ENCODE measurements around the gene MKLN1.
"Not testable (repeated sequence)": the region's sequence is repeated elsewhere in the genome, so short reads cannot be mapped to it uniquely, and the experiment has no call there.

Gene MKLN1

DNA sequence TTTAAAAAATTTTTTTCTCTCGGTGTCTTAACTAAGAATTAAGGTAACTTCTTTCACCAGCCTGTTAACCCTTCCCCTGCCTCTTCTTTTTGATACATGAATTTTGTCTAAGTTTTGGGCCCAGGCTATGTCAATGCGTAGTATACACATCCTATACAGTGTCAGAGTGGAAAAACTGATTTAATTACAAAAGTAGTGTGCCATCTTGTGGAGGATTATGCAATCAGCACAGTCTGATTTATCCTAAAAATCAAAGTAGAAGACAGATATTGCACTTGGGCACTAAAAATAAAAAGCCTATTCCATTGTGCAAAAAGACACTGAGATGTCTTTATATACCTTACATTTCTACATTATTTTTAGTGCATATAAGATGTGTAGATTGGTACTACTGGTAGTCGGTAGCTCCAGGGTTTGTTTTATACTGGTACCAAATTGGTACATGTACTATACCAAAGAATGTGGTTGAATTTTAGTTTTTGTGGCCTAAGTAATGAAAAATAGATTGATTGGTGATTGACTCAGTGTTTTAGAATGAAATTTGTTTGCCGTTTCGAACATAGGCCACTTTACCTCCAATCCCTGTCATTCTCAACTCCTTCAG lies 96.6 kb downstream of the MKLN1 start:
- Histone ChIP-seq H3F3A (ENCODE audit: insufficient read depth) (peaks cover 5% of the 10 kb centered on the region; the same call in 1 of the 2 replicates), H3K27me3 (ENCODE audit: low read length) (no peaks in the 10 kb centered on the region), H3K4me2 (ENCODE audit: low read depth, low read length, poor library complexity, severe bottlenecking) (no peak overlapping the region), H3K9me2 (replicated peaks; ENCODE audit: insufficient read depth, low read length) (no peaks in the 10 kb centered on the region), H3K79me2 (ENCODE audit: insufficient read depth, low read length) (no peaks in the 10 kb centered on the region), H3K27ac (ENCODE audit: low read depth, low read length) (no peak overlapping the region), H3K9ac (ENCODE audit: low read length) (no peak overlapping the region), H2AFZ (ENCODE audit: low read depth, low read length, severe bottlenecking) (no peak overlapping the region), H4K20me1 (ENCODE audit: low read depth, low read length) (no peaks in the 10 kb centered on the region), H3K9me3 (ENCODE audit: insufficient read depth, low read length) (no peaks in the 10 kb centered on the region), H3K4me3 (ENCODE audit: insufficient read depth, low read length, poor library complexity, severe bottlenecking) (no peak overlapping the region), H3K36me3 (ENCODE audit: low read length) (no peaks in the 10 kb centered on the region; the same call in 1 of the 2 replicates)
- no peak for TF ChIP-seq EZH2phosphoT487 (conservative IDR thresholded peaks at IDR 0.05; ENCODE audit: low read length)
- TF ChIP-seq, protein P1, sequence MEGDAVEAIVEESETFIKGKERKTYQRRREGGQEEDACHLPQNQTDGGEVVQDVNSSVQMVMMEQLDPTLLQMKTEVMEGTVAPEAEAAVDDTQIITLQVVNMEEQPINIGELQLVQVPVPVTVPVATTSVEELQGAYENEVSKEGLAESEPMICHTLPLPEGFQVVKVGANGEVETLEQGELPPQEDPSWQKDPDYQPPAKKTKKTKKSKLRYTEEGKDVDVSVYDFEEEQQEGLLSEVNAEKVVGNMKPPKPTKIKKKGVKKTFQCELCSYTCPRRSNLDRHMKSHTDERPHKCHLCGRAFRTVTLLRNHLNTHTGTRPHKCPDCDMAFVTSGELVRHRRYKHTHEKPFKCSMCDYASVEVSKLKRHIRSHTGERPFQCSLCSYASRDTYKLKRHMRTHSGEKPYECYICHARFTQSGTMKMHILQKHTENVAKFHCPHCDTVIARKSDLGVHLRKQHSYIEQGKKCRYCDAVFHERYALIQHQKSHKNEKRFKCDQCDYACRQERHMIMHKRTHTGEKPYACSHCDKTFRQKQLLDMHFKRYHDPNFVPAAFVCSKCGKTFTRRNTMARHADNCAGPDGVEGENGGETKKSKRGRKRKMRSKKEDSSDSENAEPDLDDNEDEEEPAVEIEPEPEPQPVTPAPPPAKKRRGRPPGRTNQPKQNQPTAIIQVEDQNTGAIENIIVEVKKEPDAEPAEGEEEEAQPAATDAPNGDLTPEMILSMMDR (IDR thresholded peaks at IDR 0.05; ENCODE audit: insufficient read depth, low read length, poor library complexity, severe bottlenecking): peak; percentile 65

DNA sequence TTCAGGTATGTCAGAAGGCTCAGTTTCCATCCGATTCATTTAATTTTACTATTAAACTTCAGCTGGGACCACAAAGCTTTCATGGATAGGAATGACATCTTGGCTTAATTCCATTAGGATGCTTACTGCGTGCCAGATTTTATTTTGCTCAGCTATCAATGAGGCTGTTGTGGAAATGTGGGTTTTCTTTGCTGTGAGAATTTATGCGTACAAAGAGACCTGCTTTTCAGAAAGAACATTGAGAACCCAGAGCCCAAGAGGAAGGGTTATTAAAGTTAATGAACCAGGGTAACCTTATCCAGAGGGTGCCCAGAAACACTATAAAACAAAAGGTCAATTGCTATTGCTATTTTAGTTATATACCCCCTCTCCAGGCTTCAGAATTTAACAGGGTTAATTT lies 98.3 kb downstream of the MKLN1 start:
- Histone ChIP-seq H3K27me3 (ENCODE audit: low read length) (no peaks in the 10 kb centered on the region), H3K9me2 (replicated peaks; ENCODE audit: insufficient read depth, low read length) (no peaks in the 10 kb centered on the region), H3K9ac (ENCODE audit: low read length) (no peak overlapping the region), H3K27ac (ENCODE audit: low read depth, low read length) (no peak overlapping the region), H3K36me3 (ENCODE audit: low read length) (peaks cover 5% of the 10 kb centered on the region; the same call in 1 of the 2 replicates), H3F3A (ENCODE audit: insufficient read depth) (peaks cover 5% of the 10 kb centered on the region; the same call in 1 of the 2 replicates), H2AFZ (ENCODE audit: low read depth, low read length, severe bottlenecking) (no peak overlapping the region), H4K20me1 (ENCODE audit: low read depth, low read length) (no peaks in the 10 kb centered on the region), H3K9me3 (ENCODE audit: insufficient read depth, low read length) (no peaks in the 10 kb centered on the region), H3K4me2 (ENCODE audit: low read depth, low read length, poor library complexity, severe bottlenecking) (no peak overlapping the region), H3K79me2 (ENCODE audit: insufficient read depth, low read length) (no peaks in the 10 kb centered on the region), H3K4me3 (ENCODE audit: insufficient read depth, low read length, poor library complexity, severe bottlenecking) (no peak overlapping the region)
- TF ChIP-seq, protein P1 (IDR thresholded peaks at IDR 0.05; ENCODE audit: insufficient read depth, low read length, poor library complexity, severe bottlenecking): no peak

DNA sequence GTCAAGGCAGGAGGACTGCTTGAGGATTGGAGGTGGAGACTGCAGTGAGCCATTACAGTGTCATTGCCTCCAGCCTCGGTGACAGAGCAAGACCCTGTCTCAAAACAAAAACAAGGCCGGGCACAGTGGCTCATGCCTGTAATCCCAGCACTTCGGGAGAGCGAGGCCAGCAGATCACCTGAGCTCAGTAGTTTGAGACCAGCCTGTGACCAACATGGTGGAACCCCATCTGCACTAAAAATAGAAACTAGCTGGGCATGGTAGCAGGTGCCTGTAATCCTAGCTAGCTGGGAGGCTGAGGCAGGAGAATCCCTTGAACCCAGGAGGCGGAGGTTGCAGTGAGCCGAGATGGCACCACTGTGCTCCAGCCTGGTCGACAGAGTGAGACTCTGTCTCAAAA lies 103.2 kb downstream of the MKLN1 start:
- not testable (repeated sequence) for H3K9me3 ChIP-seq (ENCODE audit: insufficient read depth, low read length); H3K9ac ChIP-seq (ENCODE audit: low read length); H3K4me2 ChIP-seq (ENCODE audit: low read depth, low read length, poor library complexity, severe bottlenecking); H3K9me2 ChIP-seq (replicated peaks; ENCODE audit: insufficient read depth, low read length); H3F3A ChIP-seq (ENCODE audit: insufficient read depth); H3K27ac ChIP-seq (ENCODE audit: low read depth, low read length); H4K20me1 ChIP-seq (ENCODE audit: low read depth, low read length); H3K27me3 ChIP-seq (ENCODE audit: low read length); H2AFZ ChIP-seq (ENCODE audit: low read depth, low read length, severe bottlenecking); H3K4me3 ChIP-seq (ENCODE audit: insufficient read depth, low read length, poor library complexity, severe bottlenecking); H3K79me2 ChIP-seq (ENCODE audit: insufficient read depth, low read length)
- H3K36me3 ChIP-seq (ENCODE audit: low read length): peaks cover 16% of the 10 kb centered on the region; the same call in 1 of the 2 replicates

DNA sequence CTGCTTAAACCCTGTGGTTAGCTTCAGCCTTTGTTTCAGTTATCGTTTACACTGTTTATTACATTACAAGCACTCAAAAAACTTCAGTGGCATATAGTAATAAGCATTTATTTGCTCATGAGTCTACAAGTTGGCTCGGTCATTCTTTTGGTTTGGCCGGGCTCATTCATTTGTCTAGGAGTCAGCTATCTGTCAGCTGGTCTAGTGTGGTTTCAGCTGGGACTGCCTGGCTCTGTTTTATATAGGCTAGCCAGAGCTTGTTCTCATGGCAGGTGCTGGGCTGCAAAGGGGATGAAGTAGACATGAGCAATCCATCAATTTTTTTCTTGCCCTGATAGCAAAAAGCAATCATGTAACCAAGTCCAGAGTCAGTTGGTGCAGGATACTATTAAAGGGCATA lies 103.6 kb downstream of the MKLN1 start:
- Histone ChIP-seq H3F3A (ENCODE audit: insufficient read depth) (no peaks in the 10 kb centered on the region), H3K27me3 (ENCODE audit: low read length) (no peaks in the 10 kb centered on the region), H3K27ac (ENCODE audit: low read depth, low read length) (no peak overlapping the region), H3K4me2 (ENCODE audit: low read depth, low read length, poor library complexity, severe bottlenecking) (no peak overlapping the region), H2AFZ (ENCODE audit: low read depth, low read length, severe bottlenecking) (no peak overlapping the region), H3K9ac (ENCODE audit: low read length) (no peak overlapping the region), H4K20me1 (ENCODE audit: low read depth, low read length) (no peaks in the 10 kb centered on the region), H3K4me3 (ENCODE audit: insufficient read depth, low read length, poor library complexity, severe bottlenecking) (no peak overlapping the region), H3K36me3 (ENCODE audit: low read length) (peaks cover 18% of the 10 kb centered on the region; the same call in 1 of the 2 replicates), H3K9me3 (ENCODE audit: insufficient read depth, low read length) (no peaks in the 10 kb centered on the region), H3K9me2 (replicated peaks; ENCODE audit: insufficient read depth, low read length) (no peaks in the 10 kb centered on the region), H3K79me2 (ENCODE audit: insufficient read depth, low read length) (no peaks in the 10 kb centered on the region)
- no peak for TF ChIP-seq EZH2phosphoT487 (conservative IDR thresholded peaks at IDR 0.05; ENCODE audit: low read length)
- TF ChIP-seq, protein P1 (IDR thresholded peaks at IDR 0.05; ENCODE audit: insufficient read depth, low read length, poor library complexity, severe bottlenecking): no peak

Data from SU-DHL-6 (cell line).